Hepatocyte (in vitro differentiated cells): ENCODE measurements around the gene RPRD2. TPM values are rescaled to one million over a fixed set of nuclear protein-coding genes. Genes with fewer than 3 reads are reported as not detected.

Experiments
- DNase-seq: peaks from one replicate; pipeline ENCODE4 v3.0.0-alpha.2; 2016; ENCODE audit warnings: low spot score
- H2AFZ ChIP-seq: fragments of 200-600 bp; sonication (generic); 2 replicates; pipeline ENCODE4 v1.6.0; 2016; ENCODE audit warnings: antibody characterized with exemption, mild to moderate bottlenecking
- H3K27ac ChIP-seq: fragments of 200-600 bp; sonication (generic); 2 replicates; pipeline ENCODE4 v1.5.1; 2016; ENCODE audit warnings: mild to moderate bottlenecking
- H3K27me3 ChIP-seq: fragments of 200-600 bp; sonication (generic); 2 replicates; pipeline ENCODE4 v1.6.1; 2016
- H3K36me3 ChIP-seq: fragments of 200-600 bp; sonication (generic); replicated peaks from 2 replicates; pipeline ENCODE4 v1.5.1; 2016; ENCODE audit warnings: low read depth; ENCODE audit not compliant: insufficient read depth
- H3K4me1 ChIP-seq: fragments of 200-600 bp; sonication (generic); 2 replicates; pipeline ENCODE4 v1.5.1; 2016; ENCODE audit warnings: mild to moderate bottlenecking, moderate library complexity; ENCODE audit not compliant: insufficient read depth
- H3K4me2 ChIP-seq: fragments of 200-600 bp; sonication (generic); 2 replicates; pipeline ENCODE4 v1.6.0; 2016
- H3K4me3 ChIP-seq: fragments of 200-600 bp; sonication (generic); 2 replicates; pipeline ENCODE4 v1.5.1; 2016; ENCODE audit warnings: mild to moderate bottlenecking
- H3K79me2 ChIP-seq: fragments of 200-600 bp; sonication (generic); 2 replicates; pipeline ENCODE4 v1.6.0; 2017; ENCODE audit warnings: mild to moderate bottlenecking
- H3K9me2 ChIP-seq: fragments of 200-600 bp; sonication (generic); replicated peaks from 2 replicates; pipeline ENCODE4 v1.6.0; 2017; ENCODE audit warnings: mild to moderate bottlenecking; ENCODE audit not compliant: insufficient read depth
- H3K9me3 ChIP-seq: fragments of 200-600 bp; sonication (generic); 2 replicates; pipeline ENCODE4 v1.5.1; 2016; ENCODE audit warnings: low read depth, mild to moderate bottlenecking
- H4K20me1 ChIP-seq: fragments of 200-600 bp; sonication (generic); 2 replicates; pipeline ENCODE4 v1.6.0; 2016; ENCODE audit warnings: mild to moderate bottlenecking; ENCODE audit not compliant: insufficient read depth, poor library complexity, severe bottlenecking
- EZH2 ChIP-seq: fragments of 200-600 bp; sonication (generic); IDR thresholded peaks from 2 replicates; pipeline ENCODE4 v1.6.1; 2016; ENCODE audit warnings: antibody characterized with exemption, mild to moderate bottlenecking, borderline replicate concordance
- EZH2phosphoT487 ChIP-seq: fragments of 200-600 bp; sonication (generic); IDR thresholded peaks from one replicate; pipeline ENCODE4 v1.6.1; 2018; ENCODE audit warnings: antibody characterized with exemption, mild to moderate bottlenecking, low read depth, moderate library complexity; ENCODE audit not compliant: unreplicated experiment, severe bottlenecking
- WGBS: methylation state at CpG from one replicate; pipeline ENCODE4 v1.1.6; 2016; ENCODE audit warnings: low lambda C conversion rate; ENCODE audit errors: missing lambda C conversion rate; 5-methylcytosine and 5-hydroxymethylcytosine counted together
- polyA plus RNA-seq: library from polyadenylated mRNA; unstranded; fragments of >200 nt; fragmentation: Nextera tagmentation; extraction: Ambion mirVana; gene quantifications from 2 replicates; pipeline ENCODE4 v1.2.1, GENCODE V29; 2016
- total RNA-seq: library from RNA; depleted of rRNA; stranded (reverse); fragments of >200 nt; gene quantifications from 2 replicates; pipeline ENCODE4 v1.2.3, GENCODE V29; 2014
- TF ChIP-seq, protein P1 (sequence below): fragments of 200-600 bp; sonication (generic); IDR thresholded peaks from 2 replicates; pipeline ENCODE4 v1.5.1; 2016; ENCODE audit warnings: antibody characterized with exemption, mild to moderate bottlenecking; ENCODE audit not compliant: poor library complexity

The RPRD2 gene
- total and polyA plus RNA-seq, 2 experiments from 2014 or later, result 16.5 to 18.8 TPM

- Histone ChIP-seq H3K27me3 (no peaks in the 10 kb centered on the region), H3K4me3 (no peak overlapping the region), H3K79me2 (no peaks in the 10 kb centered on the region), H3K4me1 (peaks cover 11% of the 10 kb centered on the region), H3K9me2 (no peaks in the 10 kb centered on the region), H2AFZ (no peak overlapping the region), H3K4me2 (no peak overlapping the region), H4K20me1 (no peaks in the 10 kb centered on the region), H3K9me3 (no peaks in the 10 kb centered on the region), H3K36me3 (no peaks in the 10 kb centered on the region), H3K27ac (no peak overlapping the region)
- 94% methylated on average over 17 of the region's 17 CpGs for WGBS
- DNase-seq, result no peak
- TF ChIP-seq EZH2 (no peak), EZH2phosphoT487 (no peak)
- TF ChIP-seq, protein P1, sequence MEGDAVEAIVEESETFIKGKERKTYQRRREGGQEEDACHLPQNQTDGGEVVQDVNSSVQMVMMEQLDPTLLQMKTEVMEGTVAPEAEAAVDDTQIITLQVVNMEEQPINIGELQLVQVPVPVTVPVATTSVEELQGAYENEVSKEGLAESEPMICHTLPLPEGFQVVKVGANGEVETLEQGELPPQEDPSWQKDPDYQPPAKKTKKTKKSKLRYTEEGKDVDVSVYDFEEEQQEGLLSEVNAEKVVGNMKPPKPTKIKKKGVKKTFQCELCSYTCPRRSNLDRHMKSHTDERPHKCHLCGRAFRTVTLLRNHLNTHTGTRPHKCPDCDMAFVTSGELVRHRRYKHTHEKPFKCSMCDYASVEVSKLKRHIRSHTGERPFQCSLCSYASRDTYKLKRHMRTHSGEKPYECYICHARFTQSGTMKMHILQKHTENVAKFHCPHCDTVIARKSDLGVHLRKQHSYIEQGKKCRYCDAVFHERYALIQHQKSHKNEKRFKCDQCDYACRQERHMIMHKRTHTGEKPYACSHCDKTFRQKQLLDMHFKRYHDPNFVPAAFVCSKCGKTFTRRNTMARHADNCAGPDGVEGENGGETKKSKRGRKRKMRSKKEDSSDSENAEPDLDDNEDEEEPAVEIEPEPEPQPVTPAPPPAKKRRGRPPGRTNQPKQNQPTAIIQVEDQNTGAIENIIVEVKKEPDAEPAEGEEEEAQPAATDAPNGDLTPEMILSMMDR, result no peak
Observed at GRCh38 chr1:150511985-150512660, 148.2 kb downstream of the RPRD2 start.

DNA sequence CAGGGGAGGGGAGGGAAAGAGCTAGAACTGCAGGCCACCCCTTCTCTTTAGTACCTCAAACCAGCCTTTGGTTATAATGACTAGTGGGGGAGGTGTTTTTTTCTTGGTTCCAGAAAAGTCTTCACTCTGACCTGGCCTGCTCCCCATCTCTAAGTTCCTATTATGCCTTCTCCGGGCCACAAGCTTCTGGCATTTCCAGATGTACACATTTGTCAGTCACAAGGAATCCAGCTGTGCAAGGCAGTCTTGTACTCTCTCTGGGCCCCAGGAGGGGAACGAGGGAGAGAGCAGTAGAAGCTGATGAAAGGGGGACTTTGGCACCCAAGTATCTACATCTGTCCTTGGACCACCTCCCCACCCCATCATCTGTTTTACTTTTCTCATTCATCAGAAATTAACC is 148.9 kb downstream of the RPRD2 start:
- Histone ChIP-seq H3K9me3 (no peaks in the 10 kb centered on the region), H3K9me2 (no peaks in the 10 kb centered on the region), H4K20me1 (no peaks in the 10 kb centered on the region), H3K36me3 (no peaks in the 10 kb centered on the region), H3K4me2 (no peak overlapping the region), H3K79me2 (no peaks in the 10 kb centered on the region), H3K4me1 (peaks cover 11% of the 10 kb centered on the region), H2AFZ (no peak overlapping the region), H3K27ac (no peak overlapping the region), H3K4me3 (no peak overlapping the region), H3K27me3 (no peaks in the 10 kb centered on the region)
- TF ChIP-seq, protein P1, result no peak
- TF ChIP-seq EZH2 (no peak), EZH2phosphoT487 (no peak)
- 57% methylated on average over 2 of the region's 2 CpGs for WGBS
- DNase-seq, result no peak

DNA sequence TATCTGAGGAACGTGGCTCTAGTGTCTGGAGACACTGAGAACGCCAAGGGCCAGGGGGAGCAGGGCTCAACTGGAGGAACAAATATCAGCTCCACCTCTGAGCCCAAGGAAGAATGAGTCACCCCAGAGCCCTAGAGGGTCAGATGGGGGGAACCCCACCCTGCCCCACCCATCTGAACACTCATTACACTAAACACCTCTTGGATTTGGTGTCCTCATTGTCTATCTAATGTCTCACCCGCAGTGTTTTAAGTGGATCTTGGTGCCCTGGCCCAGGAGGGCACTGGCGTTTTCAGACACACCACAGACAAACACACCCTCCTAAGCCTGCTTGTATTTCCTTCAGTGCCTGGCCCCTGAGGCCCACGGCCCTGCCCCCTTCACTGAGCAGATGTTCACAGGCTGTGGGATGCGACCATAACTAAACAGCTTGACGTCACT is 149.4 kb downstream of the RPRD2 start:
- DNase-seq, result no peak
- H3K9me3 ChIP-seq, result no peaks in the 10 kb centered on the region
- H3K27ac ChIP-seq, result no peak overlapping the region
- no peak overlapping the region for H3K4me3 ChIP-seq
- H3K27me3 ChIP-seq, result no peaks in the 10 kb centered on the region
- no peaks in the 10 kb centered on the region for H3K36me3 ChIP-seq
- no peak overlapping the region for H2AFZ ChIP-seq
- H3K79me2 ChIP-seq, result no peaks in the 10 kb centered on the region
- no peaks in the 10 kb centered on the region for H3K9me2 ChIP-seq
- no peaks in the 10 kb centered on the region for H4K20me1 ChIP-seq
- TF ChIP-seq, protein P1, result no peak
- TF ChIP-seq EZH2phosphoT487, result no peak
- no peak for TF ChIP-seq EZH2
- no peak overlapping the region for H3K4me2 ChIP-seq
- H3K4me1 ChIP-seq, result peaks cover 11% of the 10 kb centered on the region
- 80% methylated on average over 7 of the region's 7 CpGs for WGBS
